Measurements from ENCODE around the gene GPX8.

DNA sequence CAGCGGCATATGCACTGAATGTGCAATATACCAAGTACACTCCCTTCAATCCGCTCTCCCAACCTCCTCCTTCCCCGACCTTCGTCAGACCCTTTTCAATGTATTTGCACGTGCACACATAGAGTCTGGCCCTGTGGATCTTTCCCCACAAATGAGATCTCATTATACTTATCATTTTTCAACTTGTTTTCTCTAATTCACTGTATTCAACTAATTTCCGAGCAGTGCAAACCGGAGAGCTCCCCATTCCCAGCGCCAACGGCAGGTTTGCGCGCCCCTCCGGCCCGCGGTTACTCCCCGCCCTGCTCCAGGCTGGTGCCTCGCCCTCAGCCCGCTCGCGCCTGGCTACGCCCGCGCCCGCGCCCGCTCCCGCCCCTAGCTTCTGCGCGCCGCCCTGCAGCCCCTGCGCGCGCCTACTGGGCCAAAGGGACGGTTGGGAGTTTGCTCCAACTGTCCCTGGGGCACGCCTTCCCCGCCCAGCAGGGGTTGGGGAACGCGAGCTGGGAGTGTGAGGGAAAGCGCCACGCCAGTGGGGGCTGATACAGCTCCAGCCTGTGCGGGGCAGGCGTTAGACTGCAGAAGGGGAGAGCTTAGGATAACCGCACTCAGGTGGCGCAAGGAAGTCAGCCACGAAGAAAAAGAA is 16.3 kb downstream of the GPX8 start:
- TF ChIP-seq POLR2A (IDR thresholded peaks at IDR 0.05), result no peak
- TF ChIP-seq, protein P1, sequence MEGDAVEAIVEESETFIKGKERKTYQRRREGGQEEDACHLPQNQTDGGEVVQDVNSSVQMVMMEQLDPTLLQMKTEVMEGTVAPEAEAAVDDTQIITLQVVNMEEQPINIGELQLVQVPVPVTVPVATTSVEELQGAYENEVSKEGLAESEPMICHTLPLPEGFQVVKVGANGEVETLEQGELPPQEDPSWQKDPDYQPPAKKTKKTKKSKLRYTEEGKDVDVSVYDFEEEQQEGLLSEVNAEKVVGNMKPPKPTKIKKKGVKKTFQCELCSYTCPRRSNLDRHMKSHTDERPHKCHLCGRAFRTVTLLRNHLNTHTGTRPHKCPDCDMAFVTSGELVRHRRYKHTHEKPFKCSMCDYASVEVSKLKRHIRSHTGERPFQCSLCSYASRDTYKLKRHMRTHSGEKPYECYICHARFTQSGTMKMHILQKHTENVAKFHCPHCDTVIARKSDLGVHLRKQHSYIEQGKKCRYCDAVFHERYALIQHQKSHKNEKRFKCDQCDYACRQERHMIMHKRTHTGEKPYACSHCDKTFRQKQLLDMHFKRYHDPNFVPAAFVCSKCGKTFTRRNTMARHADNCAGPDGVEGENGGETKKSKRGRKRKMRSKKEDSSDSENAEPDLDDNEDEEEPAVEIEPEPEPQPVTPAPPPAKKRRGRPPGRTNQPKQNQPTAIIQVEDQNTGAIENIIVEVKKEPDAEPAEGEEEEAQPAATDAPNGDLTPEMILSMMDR (IDR thresholded peaks at IDR 0.05), result peak in 1 of 3 donors; percentile 10
- TF ChIP-seq EP300 (IDR thresholded peaks at IDR 0.05), result no peak
